ENCODE results near the gene AFAP1. TPM values are rescaled to one million over a fixed set of nuclear protein-coding genes. Genes with fewer than 3 reads are reported as not detected.

The AFAP1 gene
- total RNA-seq, 4 donors from 2014 or later, result 4.4 to 16.6 (median 10.7) TPM

GRCh38 chr4:7740866-7741525 is 198.7 kb downstream of the AFAP1 start:
- intact Hi-C loops (cut with DNase I), result no loop called here
- Histone ChIP-seq H3K4me3 (no peak overlapping the region), H3K27me3 (peaks cover 0 to 40% (median 0%) of the 10 kb centered on the region in 4 donors), H3K9me3 (no peaks in the 10 kb centered on the region), H3K36me3 (no peaks in the 10 kb centered on the region), H3K4me1 (no peaks in the 10 kb centered on the region), H3K27ac (no peak overlapping the region)
- WGBS, 2 donors, result 83 to 100% methylated on average over 5 of the region's 19 CpGs
- TF ChIP-seq POLR2A (IDR thresholded peaks at IDR 0.05) (no peak), CTCF (IDR thresholded peaks at IDR 0.05) (no peak)
- DNase-seq, result no peak

GRCh38 chr4:7739918-7740865 is 199.5 kb downstream of the AFAP1 start:
- WGBS, 2 donors, result 84 to 100% methylated on average over 1 to 9 of the region's 45 CpGs
- no peaks in the 10 kb centered on the region for H3K9me3 ChIP-seq
- no peak overlapping the region for H3K27ac ChIP-seq
- TF ChIP-seq CTCF (IDR thresholded peaks at IDR 0.05) (no peak), POLR2A (IDR thresholded peaks at IDR 0.05) (no peak)
- H3K27me3 ChIP-seq, result peaks cover 0 to 40% (median 0%) of the 10 kb centered on the region in 4 donors
- no peak overlapping the region for H3K4me3 ChIP-seq
- no peak for DNase-seq
- H3K36me3 ChIP-seq, result no peaks in the 10 kb centered on the region
- H3K4me1 ChIP-seq, result no peaks in the 10 kb centered on the region
- intact Hi-C loops (cut with DNase I), result no loop called here

- 79 to 85% methylated on average over 16 to 20 of the region's 37 CpGs for WGBS, 2 donors
- H3K4me3 ChIP-seq, result no peak overlapping the region
Measured at GRCh38 chr4:7739077-7739917, 200.4 kb downstream of the AFAP1 start.

GRCh38 chr4:7738458-7739076 is 201.1 kb downstream of the AFAP1 start:
- Histone ChIP-seq H3K9me3 (no peaks in the 10 kb centered on the region), H3K36me3 (no peaks in the 10 kb centered on the region), H3K27ac (no peak overlapping the region), H3K4me1 (no peaks in the 10 kb centered on the region), H3K27me3 (peaks cover 0 to 37% (median 0%) of the 10 kb centered on the region in 4 donors), H3K4me3 (no peak overlapping the region)
- intact Hi-C loops (cut with DNase I), result no loop called here
- no peak for TF ChIP-seq POLR2A (IDR thresholded peaks at IDR 0.05)
- TF ChIP-seq CTCF (IDR thresholded peaks at IDR 0.05), result no peak
- DNase-seq, result no peak
- WGBS, 2 donors, result 84 to 85% methylated on average over 7 to 22 of the region's 32 CpGs

More at GRCh38 chr4:7739077-7739917, 200.4 kb downstream of the AFAP1 start:
- Histone ChIP-seq H3K9me3 (no peaks in the 10 kb centered on the region), H3K4me1 (no peaks in the 10 kb centered on the region), H3K27me3 (peaks cover 0 to 39% (median 0%) of the 10 kb centered on the region in 4 donors), H3K36me3 (no peaks in the 10 kb centered on the region), H3K27ac (no peak overlapping the region)
- no peak for DNase-seq
- intact Hi-C loops (cut with DNase I), result no loop called here
- TF ChIP-seq POLR2A (IDR thresholded peaks at IDR 0.05) (no peak), CTCF (IDR thresholded peaks at IDR 0.05) (no peak)

All from esophagus squamous epithelium (tissue), 5 donors.